AG08396 (cell line): ENCODE data around the gene THOC5.
"Not testable (repeated sequence)": the region's sequence is repeated elsewhere in the genome, so short reads cannot be mapped to it uniquely, and the experiment has no call there.

Experiments
- DNase-seq: peaks from one replicate; pipeline ENCODE4 v3.0.0; 2012; ENCODE audit warnings: low spot score, mixed read lengths

THOC5 gene

DNA sequence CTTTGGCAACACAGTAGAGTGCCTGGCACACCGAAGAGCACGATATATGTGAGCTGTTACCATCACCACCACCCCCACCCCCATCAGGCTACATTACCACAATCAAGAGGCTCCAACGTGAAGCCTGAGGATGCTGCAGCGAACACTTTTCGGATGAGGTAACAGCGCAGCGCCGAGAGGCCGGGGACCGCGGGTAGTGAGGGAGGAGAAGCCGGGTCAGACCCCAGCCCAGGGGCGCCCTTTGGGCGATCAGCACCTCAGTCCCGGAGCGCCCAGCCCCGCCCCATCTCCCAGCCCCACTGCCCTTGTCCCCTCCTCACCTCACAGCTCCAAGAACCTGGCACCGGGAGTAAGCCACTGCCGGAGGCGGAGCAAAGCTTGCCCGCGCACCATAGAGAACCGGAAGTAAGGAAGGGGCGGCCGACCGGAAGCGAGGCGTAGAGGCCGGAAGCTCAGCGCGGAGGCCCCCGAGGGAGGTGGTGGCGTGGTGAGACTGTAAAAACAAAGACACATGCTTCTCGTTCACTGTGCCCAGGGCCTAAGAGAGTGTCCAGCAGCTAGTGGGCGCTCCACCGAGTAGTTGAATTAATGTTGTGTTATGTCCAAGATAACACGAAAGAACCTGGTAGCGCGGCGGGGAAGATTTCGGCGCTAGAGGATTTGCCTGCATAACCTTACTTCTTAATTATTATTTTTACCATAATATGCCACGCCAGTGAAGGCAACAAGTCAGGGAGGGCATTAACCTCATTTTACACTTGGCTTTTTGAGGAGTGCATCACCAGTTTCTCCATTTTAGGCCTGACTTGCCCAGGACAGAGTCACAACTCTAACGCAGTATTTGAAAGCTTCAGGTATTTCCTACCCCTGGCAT lies at the start of gene THOC5:
THOC5 (minus strand) TSS at position 407 of the 874 bp plus-strand sequence. CDS start 4,610 bp downstream, outside the sequence.
- peak; percentile 97 for DNase-seq

DNA sequence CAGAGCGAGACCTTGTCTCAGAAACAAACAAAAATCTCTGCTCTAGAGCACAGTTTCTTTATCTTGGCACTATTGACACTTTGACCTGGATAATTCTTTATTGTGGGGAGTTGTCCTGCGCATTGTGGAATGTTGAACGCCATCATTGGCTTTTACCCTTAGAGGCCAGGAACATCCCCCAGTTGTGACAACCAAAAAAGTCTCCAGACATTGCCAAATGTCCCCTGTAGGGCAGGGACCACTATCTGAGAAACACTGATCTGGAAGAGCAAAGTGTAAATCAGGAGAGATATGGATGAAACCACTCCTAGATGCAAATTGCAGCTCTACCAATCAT lies 45.1 kb upstream of the THOC5 start:
- DNase-seq: no peak

DNA sequence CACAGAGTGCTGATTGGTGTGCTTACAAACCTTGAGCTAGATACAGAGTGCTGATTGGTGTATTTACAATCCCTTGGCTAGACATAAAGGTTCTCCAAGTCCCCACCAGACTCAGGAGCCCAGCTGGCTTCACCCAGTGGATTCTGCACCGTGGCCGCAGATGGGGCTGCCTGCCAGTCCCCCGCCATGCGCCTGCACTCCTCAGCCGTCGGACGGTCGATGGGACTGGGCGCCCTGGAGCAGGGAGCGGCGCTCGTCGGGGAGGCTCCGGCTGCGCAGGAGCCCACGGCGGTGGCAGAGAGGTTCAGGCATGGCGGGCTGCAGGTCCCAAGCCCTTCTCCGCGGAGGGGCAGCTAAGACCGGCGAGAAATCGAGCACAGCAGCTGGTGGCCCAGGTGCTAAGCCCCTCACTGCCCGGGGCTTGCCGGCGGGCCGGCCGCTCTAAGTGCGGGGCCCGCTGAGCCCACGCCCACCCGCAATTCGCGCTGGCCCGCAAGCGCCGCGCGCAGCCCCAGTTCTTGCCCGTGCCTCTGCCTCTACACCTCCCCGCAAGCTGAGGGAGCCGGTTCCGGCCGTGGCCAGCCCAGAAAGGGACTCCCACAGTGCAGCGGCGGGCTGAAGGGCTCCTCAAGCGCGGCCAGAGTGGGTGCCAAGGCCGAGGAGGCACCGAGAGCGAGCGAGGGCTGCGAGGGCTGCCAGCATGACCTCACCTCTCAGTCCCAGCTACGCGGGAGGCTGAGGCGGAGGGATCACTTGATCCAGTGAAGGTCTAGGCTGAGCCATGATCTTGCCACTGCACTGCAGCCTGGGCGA lies 44.5 kb upstream of the THOC5 start:
- DNase-seq: not testable (repeated sequence)

DNA sequence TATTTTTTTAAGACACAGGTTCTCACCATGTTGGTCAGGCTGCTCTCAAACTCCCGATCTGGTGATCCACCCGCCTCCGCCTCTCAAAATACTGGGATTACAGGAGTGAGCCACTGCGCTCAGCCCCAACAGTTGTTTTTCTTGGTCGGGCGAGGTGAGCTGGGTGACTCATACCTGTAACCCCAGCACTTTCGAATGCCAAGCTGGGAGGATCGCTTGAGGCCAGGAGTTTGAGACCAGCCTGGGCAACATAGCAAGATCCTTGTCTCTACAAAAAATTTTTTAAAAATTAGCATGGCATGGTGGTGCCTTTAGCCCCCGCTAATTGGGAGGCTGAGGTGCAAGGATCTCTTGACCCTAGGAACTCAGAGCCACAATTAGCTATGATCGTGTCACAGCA lies 42.9 kb upstream of the THOC5 start:
- DNase-seq: no peak

DNA sequence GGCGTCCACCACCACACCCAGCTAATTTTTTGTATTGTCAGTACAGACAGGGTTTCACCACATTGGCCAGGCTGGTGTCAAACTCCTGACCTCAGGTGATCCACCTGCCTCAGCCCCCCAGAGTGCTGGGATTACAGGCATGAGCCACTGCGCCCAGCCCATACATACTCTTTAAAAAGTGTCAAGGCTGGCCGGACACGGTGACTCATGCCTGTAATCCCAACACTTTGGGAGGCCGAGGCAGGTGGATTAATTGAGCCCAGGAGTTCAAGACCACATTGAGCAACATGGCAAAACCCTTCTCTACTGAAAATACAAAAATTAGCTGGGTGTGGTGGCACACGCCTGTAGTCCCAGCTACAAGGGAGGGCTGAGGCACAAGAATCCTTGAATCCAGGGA lies 40.9 kb upstream of the THOC5 start:
- not testable (repeated sequence) for DNase-seq

DNA sequence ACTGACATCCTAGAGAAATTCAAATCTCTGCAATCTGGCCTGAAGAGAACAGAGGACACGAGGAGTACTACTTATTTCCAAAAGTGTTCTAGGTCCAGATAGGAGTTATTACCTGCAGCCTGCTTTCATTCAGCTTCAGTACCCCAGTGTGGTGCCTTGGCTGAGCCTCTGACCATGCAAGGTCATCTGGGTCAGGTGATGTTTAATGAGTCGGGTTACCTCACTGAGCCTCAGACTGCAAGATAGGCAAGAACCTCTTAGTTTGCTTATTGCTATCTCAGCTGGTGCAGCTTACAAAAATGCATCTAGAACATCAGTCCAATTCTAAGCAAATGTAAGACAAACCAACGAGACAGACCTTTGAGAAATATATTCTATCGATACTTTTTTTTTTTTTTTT lies 40.4 kb upstream of the THOC5 start:
- no peak for DNase-seq

DNA sequence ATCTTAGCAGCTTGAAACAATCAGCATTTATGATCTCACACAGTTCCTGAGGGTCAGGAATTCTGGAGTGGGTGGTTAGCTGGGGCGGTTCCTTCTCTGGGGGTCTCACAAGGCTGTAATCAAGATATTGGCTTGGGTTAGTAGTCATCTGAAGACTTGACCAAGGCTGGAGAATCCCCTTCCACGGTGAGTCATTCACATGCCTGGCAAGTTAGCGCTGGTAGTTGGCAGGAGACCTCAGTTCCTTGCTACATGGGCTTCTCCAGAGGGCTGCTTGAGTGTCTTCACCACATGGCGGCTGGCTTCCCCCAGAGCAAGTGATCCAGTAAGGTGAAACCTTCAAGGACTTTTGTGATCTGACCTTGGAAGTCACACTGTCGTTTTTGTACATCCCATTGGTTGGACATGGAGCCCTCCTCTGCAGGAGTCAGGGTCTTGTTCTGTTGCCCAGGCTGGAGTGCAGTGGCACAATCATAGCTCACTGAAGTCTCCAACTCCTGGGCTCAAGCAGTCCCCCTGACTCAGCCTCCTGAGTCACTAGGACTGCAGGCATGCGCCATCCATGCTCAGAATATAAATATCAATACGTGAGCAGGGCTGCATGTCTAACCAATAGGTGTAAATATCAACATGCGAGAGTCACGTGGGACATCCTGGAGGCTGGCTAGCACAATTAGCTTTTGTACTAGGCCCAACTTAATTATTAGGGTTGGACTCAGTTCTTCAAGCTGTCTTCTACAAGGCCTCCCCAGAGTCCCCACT lies 34.6 kb upstream of the THOC5 start:
- peak; percentile 69 for DNase-seq

DNA sequence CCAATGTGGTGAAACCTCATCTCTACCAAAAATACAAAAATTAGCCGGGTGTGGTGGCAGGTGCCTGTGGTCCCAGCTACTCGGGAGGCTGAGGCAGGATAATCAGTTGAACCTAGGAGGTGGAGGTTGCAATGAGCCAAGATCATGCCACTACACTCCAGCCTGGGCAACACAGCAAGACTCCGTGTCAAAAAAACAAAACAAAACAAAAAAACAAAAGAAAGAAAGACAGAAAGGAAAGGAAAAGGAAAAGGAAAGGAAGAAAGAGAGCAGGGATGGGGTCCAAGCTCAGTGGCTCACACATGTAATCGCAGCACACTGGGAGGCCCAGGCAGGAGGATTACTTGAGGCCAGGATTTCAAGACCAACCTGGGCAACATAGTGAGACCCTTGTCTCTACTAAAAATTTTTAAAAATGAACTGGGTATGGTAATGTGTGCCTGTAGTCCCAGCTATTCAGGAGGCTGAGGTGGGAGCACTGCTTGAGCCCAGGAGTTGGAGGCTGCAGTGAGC lies 32.7 kb upstream of the THOC5 start:
- DNase-seq: not testable (repeated sequence)

DNA sequence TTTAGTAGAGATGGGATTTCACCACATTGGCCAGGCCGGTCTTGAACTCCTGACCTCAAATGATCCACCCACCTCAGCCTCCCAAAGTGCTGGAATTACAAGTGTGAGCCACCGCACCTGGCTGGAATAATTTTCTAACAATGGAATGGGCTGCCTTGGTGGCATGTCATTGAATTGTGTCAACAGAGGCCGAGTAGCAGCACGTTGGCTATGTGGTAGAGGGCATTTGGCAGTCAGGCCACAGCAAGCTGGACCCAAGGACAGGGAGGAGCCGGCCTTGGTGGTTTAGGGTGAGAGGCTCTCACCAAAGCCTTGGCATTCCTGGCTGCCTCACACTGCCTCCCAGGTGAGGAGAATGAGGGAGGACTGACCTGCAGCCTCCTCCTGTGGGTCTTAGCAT lies 31.4 kb upstream of the THOC5 start:
- no peak for DNase-seq

DNA sequence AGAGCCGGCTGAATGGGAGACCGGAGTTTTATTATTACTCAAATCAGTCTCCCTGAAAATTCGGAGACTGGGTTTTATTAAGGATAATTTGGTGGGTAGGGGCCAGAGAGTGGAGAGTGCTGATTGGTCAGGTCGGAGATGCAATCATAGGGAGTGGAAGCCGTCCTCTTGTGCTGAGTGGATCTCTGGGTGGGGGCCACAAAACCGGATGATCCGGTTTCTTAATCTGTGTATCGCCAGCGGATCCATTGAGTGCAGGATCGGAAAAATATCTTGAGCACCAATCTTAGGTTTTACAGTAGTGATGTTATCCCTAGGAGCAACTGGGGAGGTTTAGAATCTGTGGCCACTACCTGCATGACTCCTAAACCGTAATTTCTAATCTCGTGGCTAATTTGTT lies 28.2 kb upstream of the THOC5 start:
- DNase-seq: no peak

DNA sequence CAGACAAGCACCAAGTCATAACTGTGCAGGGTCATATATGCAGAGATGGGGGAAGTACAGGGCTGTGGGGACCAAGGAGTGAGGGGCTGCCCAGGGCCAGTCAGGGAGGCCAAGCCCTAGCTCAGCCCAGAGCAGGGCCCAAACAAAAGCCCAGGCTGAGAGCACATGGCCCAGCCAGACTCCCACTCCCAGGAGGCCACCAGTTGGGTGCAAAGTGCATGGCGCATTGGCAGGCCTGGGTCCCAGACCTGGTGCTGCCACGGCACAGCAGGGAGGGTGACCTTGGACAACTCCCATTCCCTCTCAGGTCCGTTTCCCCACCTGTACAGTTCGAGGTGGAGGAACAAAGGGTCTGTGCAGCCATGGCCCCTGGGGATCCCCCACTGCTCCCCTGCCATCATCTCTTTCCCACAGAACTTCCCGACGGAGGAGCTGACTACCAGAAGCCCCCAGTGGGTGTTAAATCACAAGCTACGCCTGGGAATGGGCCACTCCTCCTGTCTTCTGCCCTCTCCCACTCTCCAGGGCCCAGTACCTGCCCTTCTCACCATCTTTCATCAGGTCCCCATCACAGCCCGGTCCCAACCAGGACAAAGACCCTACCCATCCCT lies 26.7 kb upstream of the THOC5 start:
- peak; percentile 7 for DNase-seq

DNA sequence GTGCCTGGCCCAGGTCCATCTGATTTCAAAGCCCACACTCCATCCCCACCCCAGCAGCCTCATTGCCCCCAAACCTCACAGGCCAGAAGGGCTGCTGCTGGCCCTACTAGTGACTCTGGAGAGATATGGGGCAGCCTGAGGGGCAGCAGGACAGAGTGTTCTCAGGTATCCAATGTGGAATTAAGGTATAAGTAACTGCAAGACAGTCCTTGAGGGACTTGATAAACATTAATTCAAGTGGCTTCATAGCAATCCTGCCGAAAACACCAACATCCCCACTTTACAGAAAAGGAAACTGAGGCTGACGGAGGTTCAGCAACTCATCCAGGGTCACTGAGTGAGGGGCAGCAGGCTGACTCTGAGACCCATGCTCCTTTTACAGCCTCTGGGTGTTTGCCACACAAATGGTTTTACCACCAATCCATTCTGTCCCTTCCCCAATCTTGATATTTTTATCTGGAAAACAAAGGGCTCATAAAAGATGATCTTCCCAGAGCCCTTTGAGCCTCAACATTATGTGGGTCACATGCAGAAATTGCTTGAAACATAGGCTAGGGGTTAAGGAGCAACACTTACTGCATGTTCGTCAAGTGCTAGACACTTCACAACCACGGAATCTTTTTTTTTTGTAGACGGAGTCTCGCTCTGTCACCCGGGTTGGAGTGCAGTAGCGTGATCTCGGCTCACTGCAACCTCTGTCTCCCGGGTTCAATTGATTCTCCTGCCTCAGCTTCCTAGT lies 25.1 kb upstream of the THOC5 start:
- DNase-seq: no peak

DNA sequence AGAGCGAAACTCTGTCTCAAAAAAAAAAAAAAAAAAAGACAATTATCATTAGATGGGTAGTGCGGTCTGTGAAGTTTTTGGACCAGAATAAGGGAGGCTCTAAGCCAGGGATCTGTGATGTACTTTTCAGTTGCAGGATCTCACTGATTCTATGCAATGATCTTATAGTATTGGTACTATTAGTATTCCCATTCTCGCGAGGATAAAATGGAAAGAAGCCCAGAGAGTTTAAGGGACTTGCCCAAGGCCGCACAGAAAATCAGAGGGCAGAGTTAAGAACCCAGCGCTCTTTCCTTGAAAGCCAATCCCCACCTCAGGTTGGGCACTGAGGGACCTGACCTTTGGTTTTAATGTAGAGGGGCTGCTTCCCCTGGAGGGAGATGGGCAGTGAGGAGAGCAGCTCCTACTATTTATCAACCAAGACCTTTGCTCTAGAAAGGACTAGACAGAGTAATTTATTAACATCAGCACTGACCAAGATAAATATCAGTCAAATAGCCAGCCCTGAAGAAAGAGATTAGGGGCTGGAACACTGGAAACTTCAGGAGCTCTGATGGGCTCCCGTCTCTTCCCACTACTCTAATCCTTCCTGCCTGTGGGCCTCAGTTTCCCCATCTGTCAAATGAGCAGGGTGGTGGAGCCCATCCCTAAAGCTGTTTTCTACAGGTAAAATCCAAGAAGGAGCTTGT lies 21.3 kb upstream of the THOC5 start:
- no peak for DNase-seq

DNA sequence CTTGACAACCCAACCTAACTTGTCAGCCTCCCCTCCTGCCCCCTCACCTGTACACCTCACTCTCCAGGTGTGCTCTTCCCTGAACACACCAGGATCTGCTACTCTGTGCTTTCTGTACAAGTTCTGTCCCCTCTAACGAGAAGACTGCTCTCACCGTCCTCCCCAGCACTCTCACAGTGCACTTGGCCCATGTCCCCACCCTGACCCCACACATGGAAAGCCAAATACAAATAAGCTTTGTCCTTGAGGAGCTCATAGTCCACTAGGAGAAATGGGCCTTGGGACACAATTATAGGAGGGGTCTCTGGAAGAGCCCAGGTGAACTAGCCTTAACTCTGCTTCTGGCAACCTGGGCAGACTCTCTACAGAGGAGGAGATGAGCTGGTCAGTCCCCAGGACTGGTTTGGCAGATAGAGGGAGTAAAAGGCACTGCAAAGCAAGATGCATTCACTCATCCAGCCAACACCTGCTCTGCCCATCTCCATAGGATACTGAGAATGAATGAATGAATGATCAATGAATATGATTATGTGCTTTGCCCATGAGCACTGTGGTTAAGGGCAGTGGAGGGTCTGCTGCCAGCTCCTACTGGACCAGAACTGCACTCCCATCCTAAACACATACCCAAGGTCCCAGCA lies 17.5 kb upstream of the THOC5 start:
- DNase-seq: no peak

DNA sequence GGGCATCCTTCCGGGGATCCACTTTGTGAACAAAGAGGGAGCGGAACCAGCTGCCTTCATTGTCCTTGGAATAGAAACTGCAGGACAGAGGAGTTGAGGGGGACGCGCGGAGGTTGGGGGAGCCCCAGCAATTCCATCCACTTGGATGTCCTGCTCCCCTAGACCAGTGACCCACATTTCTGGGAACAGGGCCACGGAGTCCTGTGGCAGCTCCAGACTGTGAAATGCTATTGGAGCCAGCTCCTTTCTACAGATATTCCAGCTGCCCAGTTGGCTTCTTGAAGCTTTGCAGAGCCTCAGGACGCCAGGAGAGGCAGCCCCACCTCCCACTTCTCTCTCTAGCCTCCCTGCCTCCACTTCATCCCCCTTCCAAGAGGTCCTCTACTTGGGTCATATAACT lies 16.9 kb upstream of the THOC5 start:
- no peak for DNase-seq

DNA sequence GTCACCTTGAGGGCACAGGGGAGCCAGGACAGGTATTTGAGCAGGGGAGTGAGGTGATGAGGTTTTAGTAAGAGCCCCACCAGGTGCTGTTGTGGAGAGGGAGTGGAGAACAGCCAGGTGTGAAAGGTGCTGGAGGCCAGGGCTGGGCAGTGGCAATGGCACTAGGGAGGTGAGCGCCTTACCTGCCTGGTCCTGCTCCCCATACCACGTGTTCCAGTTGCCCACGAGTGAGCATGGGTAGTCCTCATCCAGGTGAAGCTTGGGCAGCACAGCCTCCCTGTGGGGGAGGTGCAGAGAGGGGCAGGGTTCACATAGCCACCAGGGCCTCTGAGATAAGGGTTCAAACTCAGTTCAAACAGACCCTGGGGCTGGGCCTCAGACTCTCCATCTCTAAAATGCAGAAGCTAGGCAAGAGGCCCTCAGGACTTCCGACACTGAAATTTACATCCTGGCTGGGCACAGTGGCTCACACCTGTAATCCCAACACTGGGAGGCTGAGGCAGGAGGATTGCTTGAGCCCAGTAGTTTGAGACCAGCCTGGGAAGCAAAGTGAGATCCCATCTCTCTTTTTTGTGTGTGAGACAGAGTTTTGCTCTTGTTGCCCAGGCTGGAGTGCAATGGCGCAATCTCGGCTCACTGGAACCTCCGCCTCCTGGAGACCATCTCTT lies 15.6 kb upstream of the THOC5 start:
- no peak for DNase-seq

DNA sequence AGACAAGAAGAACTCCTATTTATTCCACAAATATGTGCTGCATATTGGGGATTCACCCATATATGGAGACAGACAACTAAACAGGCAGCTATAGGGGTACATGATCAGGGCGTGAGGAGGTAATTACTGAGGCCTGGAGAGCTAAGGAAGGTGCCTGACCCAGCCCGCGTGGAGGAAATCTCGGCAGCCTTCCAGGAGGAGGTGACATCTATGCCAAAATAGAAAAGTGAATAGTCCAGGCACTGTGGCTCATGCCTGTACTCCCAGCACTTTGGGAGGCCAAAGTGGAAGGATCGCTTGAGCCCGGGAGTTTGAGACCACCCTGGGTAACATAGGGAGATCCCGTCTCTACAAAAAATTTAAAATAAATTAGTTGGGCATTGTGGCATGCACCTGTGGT lies 13.8 kb upstream of the THOC5 start:
- DNase-seq: no peak

DNA sequence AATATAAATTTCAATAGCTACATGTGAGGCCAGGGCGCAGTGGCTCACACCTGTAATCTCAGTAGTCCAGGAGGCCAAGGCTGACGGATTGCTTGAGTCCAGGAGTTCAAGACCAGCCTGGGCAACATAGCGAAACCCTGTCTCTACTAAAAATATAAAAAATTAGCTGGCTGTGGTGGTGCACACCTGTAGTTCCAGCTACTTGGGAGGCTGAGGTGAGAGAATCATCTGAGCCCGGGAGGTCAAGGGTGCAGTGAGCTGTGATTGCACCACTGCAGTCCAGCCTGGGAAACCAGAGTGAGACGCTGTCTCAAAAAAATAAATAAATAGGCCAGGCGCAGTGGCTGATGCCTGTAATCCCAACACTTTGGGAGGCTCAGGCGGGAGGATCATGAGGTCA lies 13.0 kb upstream of the THOC5 start:
- DNase-seq: not testable (repeated sequence)

DNA sequence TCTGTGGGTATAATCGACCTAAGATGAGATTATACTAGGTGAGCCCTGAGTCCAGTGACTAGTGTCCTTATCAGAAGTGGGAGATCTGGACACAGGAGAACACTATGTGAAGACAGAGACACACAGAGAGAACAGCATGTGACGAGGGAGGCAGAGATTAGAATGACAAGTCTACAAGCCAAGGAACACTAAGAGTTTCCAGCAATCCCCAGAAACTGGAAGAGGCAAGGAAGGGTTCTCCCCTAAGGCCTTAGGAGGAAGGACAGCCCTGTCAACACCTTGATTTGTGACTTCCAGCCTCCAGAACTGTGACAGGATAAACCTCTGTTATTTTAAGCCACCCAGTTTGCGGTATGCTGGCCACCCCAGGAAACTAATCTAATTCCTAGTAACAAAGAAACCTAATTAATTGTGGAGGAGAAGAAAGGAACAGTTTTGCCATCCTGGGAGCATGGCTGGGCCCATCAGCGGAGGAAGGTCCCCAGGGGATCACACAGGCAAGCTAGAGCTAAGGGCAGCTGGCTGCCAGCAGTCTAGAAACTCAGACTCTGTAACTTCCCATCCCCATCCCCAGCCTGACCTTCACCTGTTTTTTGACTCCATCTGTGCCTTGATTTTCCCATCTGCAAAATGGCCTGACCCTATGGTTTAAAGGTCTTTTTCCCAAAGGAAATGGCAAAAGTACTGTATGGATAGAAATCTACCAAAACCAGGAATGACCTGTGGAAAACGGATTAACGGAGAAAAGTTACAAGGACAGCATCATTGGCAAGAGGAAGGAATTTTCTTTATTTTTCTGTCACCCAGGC lies 10.3 kb upstream of the THOC5 start:
- DNase-seq: no peak
